CD14-positive monocyte (primary cell): ENCODE results near the gene CHST11. TPM values are rescaled to one million over a fixed set of nuclear protein-coding genes. Genes with fewer than 3 reads are reported as not detected.

ENCODE experiments used
- DNase-seq, 3 donors: peaks; one replicate each; pipeline ENCODE4 v3.0.0-alpha.2; 2011 to 2022
- H2AFZ ChIP-seq: 2 replicates; pipeline ENCODE4 v1.6.0; 2012; ENCODE audit warnings: mild to moderate bottlenecking, low read depth, low read length, inconsistent platforms; ENCODE audit not compliant: insufficient read depth, poor library complexity, severe bottlenecking
- H3K27ac ChIP-seq, 2 donors: 1 replicate in 1 of 2; 2 replicates in 1 of 2; pipeline ENCODE4 v1.5.1; 2012 to 2013; ENCODE audit warnings: low read length in 2 of 2, control low read depth in 1 of 2, inconsistent platforms in 1 of 2, low read depth in 1 of 2, mild to moderate bottlenecking in 1 of 2
- H3K27me3 ChIP-seq, 2 donors: one replicate each; pipeline versions ENCODE4 v1.6.0 to v1.6.1; 2011 to 2013; ENCODE audit warnings: low read length in 2 of 2; ENCODE audit not compliant: control insufficient read depth in 2 of 2, insufficient read depth in 2 of 2
- H3K36me3 ChIP-seq, 2 donors: replicated peaks in 1 of 2; 1 replicate in 1 of 2; 2 replicates in 1 of 2; pipeline versions ENCODE4 v1.5.1 to v1.6.1; 2012 to 2013; ENCODE audit warnings: low read length in 2 of 2, control low read depth in 1 of 2, inconsistent platforms in 1 of 2, mild to moderate bottlenecking in 1 of 2; ENCODE audit not compliant: insufficient read depth in 2 of 2, control insufficient read depth in 1 of 2
- H3K4me1 ChIP-seq, 2 donors: 1 replicate in 1 of 2; 2 replicates in 1 of 2; pipeline versions ENCODE4 v1.5.1 to v1.6.1; 2012 to 2013; ENCODE audit warnings: low read length in 2 of 2, control low read depth in 1 of 2, inconsistent platforms in 1 of 2, mild to moderate bottlenecking in 1 of 2, moderate library complexity in 1 of 2; ENCODE audit not compliant: insufficient read depth in 2 of 2, control insufficient read depth in 1 of 2
- H3K4me2 ChIP-seq: replicated peaks from 2 replicates; pipeline ENCODE3; 2012; ENCODE audit warnings: low read length, moderate library complexity, mild to moderate bottlenecking; ENCODE audit not compliant: poor library complexity, severe bottlenecking; ENCODE audit errors: extremely low read depth
- H3K4me3 ChIP-seq, 3 experiments: fragments of 200-600 bp in 1 of 3; sonication (generic) in 1 of 3; replicated peaks in 1 of 3; 1 replicate in 2 of 3; 2 replicates in 1 of 3; pipeline ENCODE4 v1.5.1; 2011 to 2013; ENCODE audit warnings: low read length in 3 of 3, mild to moderate bottlenecking in 3 of 3, control low read depth in 2 of 3, low read depth in 2 of 3, inconsistent platforms in 1 of 3, moderate library complexity in 1 of 3
- H3K79me2 ChIP-seq: 2 replicates; pipeline ENCODE4 v1.6.0; 2012; ENCODE audit warnings: mild to moderate bottlenecking, control low read depth, inconsistent platforms, low read length, moderate library complexity; ENCODE audit not compliant: insufficient read depth
- H3K9ac ChIP-seq: 2 replicates; pipeline ENCODE4 v1.6.0; 2017; ENCODE audit warnings: low read length, mild to moderate bottlenecking; ENCODE audit not compliant: insufficient read depth, poor library complexity, severe bottlenecking
- H3K9me3 ChIP-seq, 2 donors: replicated peaks in 1 of 2; 1 replicate in 1 of 2; 2 replicates in 1 of 2; pipeline versions ENCODE4 v1.5.1 to v1.6.1; 2012 to 2013; ENCODE audit warnings: low read length in 2 of 2, control low read depth in 1 of 2; ENCODE audit not compliant: control insufficient read depth in 1 of 2, insufficient read depth in 1 of 2
- H4K20me1 ChIP-seq: 2 replicates; pipeline ENCODE4 v1.6.0; 2012; ENCODE audit warnings: mild to moderate bottlenecking, low read length, control low read depth, moderate library complexity; ENCODE audit not compliant: insufficient read depth
- H3K27ac Mint-ChIP-seq, 7 donors: one replicate each; pipeline ENCODE4 v1.8.0; 2020; ENCODE audit warnings: mild to moderate bottlenecking in 7 of 7, mixed read lengths in 7 of 7, moderate library complexity in 6 of 7, inconsistent platforms in 2 of 7
- H3K27me3 Mint-ChIP-seq, 3 donors: one replicate each; pipeline ENCODE4 v1.8.0; 2021 to 2022; ENCODE audit warnings: low read depth in 3 of 3, mild to moderate bottlenecking in 3 of 3, mixed read lengths in 3 of 3, moderate library complexity in 3 of 3, inconsistent platforms in 1 of 3
- H3K36me3 Mint-ChIP-seq, 2 donors: one replicate each; pipeline ENCODE4 v1.8.0; 2020; ENCODE audit warnings: mixed read lengths in 2 of 2, inconsistent platforms in 1 of 2, mild to moderate bottlenecking in 1 of 2
- H3K4me1 Mint-ChIP-seq: one replicate; pipeline ENCODE4 v1.8.0; 2020; ENCODE audit warnings: mild to moderate bottlenecking, mixed read lengths
- H3K4me3 Mint-ChIP-seq, 2 donors: one replicate each; pipeline ENCODE4 v1.8.0; 2020; ENCODE audit warnings: mild to moderate bottlenecking in 2 of 2, mixed read lengths in 2 of 2, moderate library complexity in 1 of 2
- H3K9me3 Mint-ChIP-seq, 7 donors: one replicate each; pipeline ENCODE4 v1.8.0; 2020 to 2022; ENCODE audit warnings: mixed read lengths in 7 of 7, mild to moderate bottlenecking in 6 of 7, moderate library complexity in 6 of 7, inconsistent platforms in 2 of 7
- CTCF ChIP-seq: fragments of 200-600 bp; IDR thresholded peaks from one replicate; pipeline ENCODE4 v1.8.0; 2022; ENCODE audit warnings: antibody characterized with exemption, mild to moderate bottlenecking
- WGBS: methylation state at CpG from one replicate; pipeline ENCODE4 v1.1.5; 2013; ENCODE audit warnings: missing lambda C conversion rate; ENCODE audit not compliant: insufficient coverage; 5-methylcytosine and 5-hydroxymethylcytosine counted together
- intact Hi-C, 2 donors: fragments of 100-400 bp; cut with micrococcal nuclease; formaldehyde crosslinking; loops; one replicate each; pipeline versions ENCODE4 v1.15.0 to v1.15.1; 2023
- polyA plus RNA-seq, 3 donors: library from polyadenylated mRNA; depleted of rRNA in 1 of 3; unstranded in 2 of 3; stranded (reverse) in 1 of 3; fragments of 300-500 nt in 2 of 3; fragments of >200 nt in 1 of 3; fragmentation: Illumina TruSeq in 2 of 3; gene quantifications; 1 replicate in 2 of 3; 2 replicates in 1 of 3; pipeline ENCODE4 v1.2.3, GENCODE V29; 2012 to 2021

The CHST11 gene
- polyA plus RNA-seq, 3 donors: 44.4 to 66.6 (median 48.4) TPM

GRCh38 chr12:104446646-104447421, 9.9 kb upstream of the CHST11 start:
- DNase-seq: peak in 1 of 3 donors; percentile 38
- Histone ChIP-seq H3K9me3 (no peaks in the 10 kb centered on the region), H4K20me1 (no peaks in the 10 kb centered on the region), H3K27me3 (no peaks in the 10 kb centered on the region), H3K4me2 (no peak overlapping the region), H3K4me1 (no peaks in the 10 kb centered on the region), H3K9ac (no peak overlapping the region), H2AFZ (no peak overlapping the region), H3K4me3 (no peak overlapping the region), H3K79me2 (no peaks in the 10 kb centered on the region), H3K27ac (no peak overlapping the region), H3K36me3 (no peaks in the 10 kb centered on the region)
- H3K36me3 Mint-ChIP-seq: no peaks in the 10 kb centered on the region
- H3K27ac Mint-ChIP-seq: peak overlapping the region in 1 of 7 donors; percentile 19
- peaks cover 8 to 24% (median 14%) of the 10 kb centered on the region in 7 donors for H3K9me3 Mint-ChIP-seq
- H3K27me3 Mint-ChIP-seq: peaks cover 1 to 6% (median 4%) of the 10 kb centered on the region in 3 donors
- no CpG with 5 or more reads among the region's 5 CpGs for WGBS
- peaks cover 6% of the 10 kb centered on the region for H3K4me1 Mint-ChIP-seq
- intact Hi-C loops: loop anchor here in 1 of 2 donors (10.0 kb wide), 1 partner anchor 118 kb away; no protein-coding TSS in a partner anchor
- no peak for TF ChIP-seq CTCF
- H3K4me3 Mint-ChIP-seq: no peak overlapping the region

- Histone ChIP-seq H3K9ac (no peak overlapping the region), H3K9me3 (no peaks in the 10 kb centered on the region), H3K79me2 (no peaks in the 10 kb centered on the region), H3K4me2 (no peak overlapping the region), H3K36me3 (no peaks in the 10 kb centered on the region), H3K27me3 (no peaks in the 10 kb centered on the region), H2AFZ (no peak overlapping the region), H3K27ac (no peak overlapping the region), H3K4me3 (no peak overlapping the region), H4K20me1 (no peaks in the 10 kb centered on the region), H3K4me1 (no peaks in the 10 kb centered on the region)
- Mint-ChIP-seq H3K4me1 (peaks cover 5% of the 10 kb centered on the region), H3K36me3 (no peaks in the 10 kb centered on the region), H3K27ac (no peak overlapping the region), H3K27me3 (peaks cover 0 to 5% (median 4%) of the 10 kb centered on the region in 3 donors), H3K4me3 (no peak overlapping the region), H3K9me3 (peaks cover 5 to 24% (median 14%) of the 10 kb centered on the region in 7 donors)
- intact Hi-C loops: loop anchor here in 1 of 2 donors (10.0 kb wide), 1 partner anchor 117 kb away; no protein-coding TSS in a partner anchor
- 100% methylated on average over 3 of the region's 5 CpGs for WGBS
- TF ChIP-seq CTCF: no peak
- no peak for DNase-seq
Measured at GRCh38 chr12:104448031-104448430, 8.7 kb upstream of the CHST11 start.
